ENCODE data around the gene CDS2. TPM values are rescaled to one million over a fixed set of nuclear protein-coding genes. Genes with fewer than 3 reads are reported as not detected.
"Not testable (repeated sequence)": the region's sequence is repeated elsewhere in the genome, so short reads cannot be mapped to it uniquely, and the experiment has no call there.

CDS2 gene
- total RNA-seq, result 24.5 TPM

DNA sequence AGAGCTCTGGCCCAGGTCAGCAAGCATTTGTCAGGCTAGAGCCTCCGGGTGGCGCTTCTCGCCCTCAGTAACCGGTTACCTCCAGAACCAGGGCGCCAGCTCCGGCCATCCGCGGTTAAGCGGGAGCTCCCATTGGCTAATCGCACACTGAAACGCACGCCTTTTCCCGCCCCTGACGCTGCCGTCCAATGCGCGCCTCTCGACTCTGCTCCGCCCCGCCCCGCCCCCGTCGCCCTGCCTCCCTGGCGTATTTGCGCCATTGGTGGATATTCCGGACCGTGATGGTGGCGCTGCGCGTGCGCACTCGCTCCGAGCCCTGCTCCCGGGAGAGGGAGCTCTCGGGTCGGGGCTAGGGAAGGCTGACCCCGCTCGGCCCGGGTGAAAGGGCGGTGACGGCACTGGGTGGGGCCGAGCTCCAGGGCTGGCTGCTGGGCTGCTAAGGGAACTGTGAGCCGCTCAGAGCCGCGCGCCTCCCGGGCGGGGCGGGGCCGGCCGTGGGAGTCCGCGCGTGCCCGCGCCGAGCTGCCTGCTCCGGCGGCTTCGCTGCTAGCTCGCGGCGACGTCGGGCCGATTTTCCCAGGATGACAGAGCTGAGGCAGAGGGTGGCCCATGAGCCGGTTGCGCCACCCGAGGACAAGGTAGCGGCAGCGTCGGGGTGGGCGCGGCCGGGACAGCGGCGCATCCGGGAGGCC lies at the start of gene CDS2:
TSS of gene CDS2 (plus strand) at position 497 of the 692 bp plus-strand sequence. CDS start at position 582, 85 bp downstream.
- peak; percentile 98 for ATAC-seq

DNA sequence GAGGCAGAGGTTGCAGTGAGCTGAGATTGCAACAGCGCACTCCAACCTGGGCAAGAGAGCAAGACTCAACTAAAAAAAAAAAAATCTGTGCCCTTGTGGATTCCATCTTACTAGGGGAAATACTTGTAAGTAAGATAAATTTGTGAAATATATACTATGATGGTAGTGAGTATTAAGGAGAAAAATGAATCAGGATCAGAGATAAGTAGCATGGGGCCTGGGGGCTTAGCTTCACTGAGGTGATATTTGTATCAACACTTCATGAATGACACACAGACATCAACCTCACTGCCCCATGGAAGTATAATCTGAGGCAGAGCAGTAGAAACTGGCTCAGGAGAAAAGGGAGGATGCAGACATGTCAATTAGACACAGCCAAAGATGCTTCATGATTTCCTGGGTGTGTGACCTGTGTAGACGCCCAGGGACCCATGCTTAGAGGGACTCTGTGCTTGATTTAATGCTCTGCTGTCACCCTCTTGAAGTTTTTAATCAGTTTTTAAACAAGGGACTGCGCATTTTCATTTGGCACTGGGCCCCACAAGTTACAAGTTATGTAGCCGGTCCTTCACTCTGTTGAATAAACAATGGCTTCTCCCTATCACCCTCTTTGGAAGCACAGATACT lies 48.9 kb upstream of the CDS2 start:
- no peak for ATAC-seq

DNA sequence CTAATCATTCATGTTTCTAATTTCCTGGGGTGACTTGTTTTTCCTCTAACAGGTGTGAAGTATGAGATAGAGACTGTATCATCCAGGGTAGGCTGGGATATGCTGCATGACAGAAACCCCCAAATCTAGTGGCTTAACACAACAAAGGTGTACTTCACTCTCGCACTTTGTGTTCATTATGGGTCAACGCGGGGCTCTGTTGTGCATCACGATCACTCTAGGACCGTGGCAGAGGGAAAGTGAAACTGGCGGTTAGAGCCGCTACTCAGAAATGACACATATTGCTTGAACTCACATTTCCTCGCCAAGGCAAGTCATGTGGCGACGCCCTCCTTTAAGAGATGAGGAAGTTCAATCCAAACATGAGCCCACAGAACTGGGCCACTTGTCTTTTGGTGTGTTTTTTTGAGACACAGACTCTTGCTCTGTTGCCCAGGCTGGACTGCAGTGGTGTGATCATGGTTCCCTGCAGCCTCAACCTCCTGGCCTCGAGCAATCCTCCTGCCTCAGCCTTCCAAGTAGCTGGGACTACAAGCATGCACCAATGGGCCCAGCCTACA lies 48.3 kb upstream of the CDS2 start:
- peak; percentile 88 for ATAC-seq

DNA sequence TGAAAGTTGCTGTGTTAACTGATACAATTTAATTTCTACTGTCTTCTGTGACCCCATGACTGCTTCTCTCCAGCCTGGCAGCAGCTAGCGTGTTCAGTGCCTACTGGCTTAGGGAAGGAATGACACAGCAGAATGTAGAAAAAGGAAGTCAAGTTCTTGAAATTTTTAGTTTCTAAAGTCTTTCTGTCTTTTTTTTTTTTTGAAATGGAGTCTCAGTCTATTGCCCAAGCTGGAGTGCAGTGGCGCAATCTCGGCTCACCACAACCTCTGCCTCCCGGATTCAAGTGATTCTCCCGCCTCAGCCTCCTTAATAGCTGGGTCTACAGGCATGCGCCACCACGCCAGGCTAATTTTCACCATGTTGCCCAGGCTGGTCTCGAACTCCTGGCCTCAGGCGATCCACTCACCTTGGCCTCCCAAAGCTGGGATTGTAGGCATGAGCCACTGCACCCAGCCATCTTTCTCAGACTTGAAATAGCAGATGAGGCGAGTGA lies 46.4 kb upstream of the CDS2 start:
- no peak for ATAC-seq

DNA sequence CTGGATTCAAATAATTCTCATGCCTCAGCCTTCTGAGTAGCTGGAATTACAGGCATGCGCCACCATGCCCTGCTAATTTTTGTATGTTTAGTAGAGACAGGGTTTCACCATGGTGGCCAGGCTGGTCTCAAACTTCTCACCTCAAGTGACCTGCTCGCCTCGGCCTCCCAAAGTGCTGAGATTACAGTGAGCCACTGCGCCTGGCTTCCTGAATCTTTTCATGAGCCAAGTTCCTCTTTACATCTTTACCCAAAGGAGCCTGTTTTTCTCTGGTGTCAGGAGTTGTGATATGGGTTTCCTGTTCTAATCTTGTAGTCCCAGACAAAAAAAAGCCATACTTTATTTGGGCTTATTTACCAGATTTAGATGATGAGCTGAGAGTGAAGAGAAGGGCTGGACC lies 41.4 kb upstream of the CDS2 start:
- ATAC-seq, result no peak

DNA sequence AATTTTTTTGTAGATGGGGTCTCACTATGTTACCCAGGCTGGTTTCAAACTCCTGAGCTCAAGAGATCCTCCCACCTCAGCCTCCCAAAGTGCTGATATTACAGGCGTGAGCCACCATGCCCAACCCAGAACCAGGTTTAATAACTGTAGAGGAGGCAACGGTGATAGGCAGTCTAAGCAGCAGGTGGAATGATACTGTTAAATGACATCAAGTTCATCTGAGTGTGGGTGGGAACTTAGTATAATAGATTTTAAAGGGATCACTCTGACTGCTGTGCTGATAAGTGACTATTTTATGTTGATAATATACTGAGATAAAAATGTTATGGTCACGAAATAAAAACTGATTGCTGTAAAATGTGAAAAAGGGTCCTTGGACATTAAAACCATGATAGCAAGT lies 38.1 kb upstream of the CDS2 start:
- ATAC-seq, result no peak

DNA sequence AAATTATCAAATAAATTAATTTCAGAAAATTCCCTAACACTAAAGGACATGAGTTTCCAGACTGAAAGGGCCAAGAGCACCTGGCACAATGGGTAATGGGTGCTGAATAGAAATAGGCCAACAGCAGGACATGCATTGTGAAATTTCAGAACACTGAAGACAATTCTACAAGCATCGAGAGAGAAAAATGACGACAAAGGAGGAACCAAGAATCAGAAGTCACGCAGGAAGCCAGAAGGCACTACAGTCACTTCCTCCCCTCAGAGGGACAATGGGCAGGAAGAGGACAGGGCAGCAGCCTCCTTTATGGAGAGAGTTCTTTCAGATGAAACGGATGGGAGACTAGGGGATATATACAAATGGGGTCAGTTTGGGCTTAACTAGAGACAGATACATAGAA lies 36.6 kb upstream of the CDS2 start:
- ATAC-seq, result peak; percentile 33

DNA sequence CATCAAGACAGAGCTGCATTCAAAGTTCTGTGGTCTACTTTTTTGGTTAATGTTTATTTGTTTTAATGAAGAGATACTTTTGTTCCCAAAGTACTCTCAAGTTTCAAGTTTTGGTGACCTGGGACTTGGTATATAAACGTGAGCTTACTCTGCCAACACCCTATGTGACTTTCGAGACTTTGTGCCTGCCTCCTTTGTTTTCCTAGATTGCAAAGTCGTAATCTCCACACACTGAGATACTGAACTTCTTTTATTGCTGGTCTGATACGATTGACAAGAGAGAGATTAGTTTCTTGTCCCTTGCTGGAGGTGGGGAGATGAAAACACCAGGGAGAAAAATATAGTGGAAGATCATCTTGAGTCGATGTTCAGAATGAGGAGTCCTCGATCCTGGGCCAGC lies 34.9 kb upstream of the CDS2 start:
- no peak for ATAC-seq

DNA sequence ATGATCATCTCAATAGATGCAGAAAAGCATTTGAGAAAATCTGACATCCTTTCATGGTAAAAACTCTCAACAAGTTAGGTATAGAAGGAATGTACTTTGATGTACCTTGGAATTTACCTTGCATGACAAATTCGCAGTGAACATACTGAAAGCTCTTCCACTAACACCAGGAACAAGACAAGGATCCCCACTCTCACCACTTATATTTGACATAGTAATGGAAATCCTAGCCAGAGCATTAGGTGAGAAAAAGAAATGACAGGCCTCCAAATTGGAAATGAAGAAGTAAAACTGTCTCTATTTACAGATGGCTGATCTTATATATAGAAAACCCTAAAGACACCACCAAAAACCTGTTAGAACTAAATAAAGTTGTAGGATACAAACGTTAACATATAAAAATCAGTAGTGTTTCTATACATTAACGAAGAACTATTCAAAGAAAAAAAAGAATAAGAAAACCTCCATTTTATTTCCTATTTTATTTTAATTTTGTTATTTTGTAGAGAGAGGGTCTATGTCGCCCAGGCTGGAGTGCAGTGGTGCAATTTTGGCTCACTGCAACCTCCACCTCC lies 34.0 kb upstream of the CDS2 start:
- no peak for ATAC-seq

DNA sequence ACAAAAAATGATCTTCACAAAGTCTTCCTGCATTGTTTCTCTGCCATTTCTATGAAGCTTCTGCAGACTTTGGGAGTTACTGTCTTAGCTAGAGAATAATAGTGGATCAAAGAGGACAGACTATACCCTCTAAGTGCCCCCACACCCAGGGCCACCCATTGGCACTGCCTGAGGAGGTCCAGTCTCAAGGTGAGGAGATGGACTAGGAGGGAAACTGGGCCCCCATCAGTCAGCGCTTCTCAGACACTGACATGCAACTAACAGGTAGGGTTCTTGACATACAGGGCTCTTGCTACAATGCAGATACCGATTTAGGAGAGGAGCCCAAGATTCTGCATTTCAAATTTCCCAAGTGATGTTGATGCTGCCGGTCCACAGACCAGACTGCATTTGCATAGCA lies 31.4 kb upstream of the CDS2 start:
- no peak for ATAC-seq

DNA sequence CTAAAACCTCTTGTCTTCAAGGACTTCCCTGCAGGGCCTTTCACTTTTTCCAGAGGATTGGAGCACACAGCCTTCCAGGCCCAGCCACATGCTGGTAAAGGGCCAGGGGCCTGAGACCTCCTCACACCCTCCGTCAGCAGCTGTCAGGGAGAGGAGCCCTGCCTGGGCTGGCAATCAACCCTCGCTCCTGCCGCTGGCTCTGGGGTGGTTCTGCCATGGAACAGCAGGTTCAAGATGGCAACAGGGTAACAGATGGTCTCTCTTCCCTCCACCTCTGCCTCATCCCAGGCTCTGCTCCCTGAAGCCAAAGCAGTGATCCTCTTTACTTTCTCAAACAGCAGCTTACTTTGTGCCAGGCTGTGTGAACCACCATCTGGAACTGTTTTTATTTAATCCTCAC lies 30.9 kb upstream of the CDS2 start:
- ATAC-seq, result no peak

DNA sequence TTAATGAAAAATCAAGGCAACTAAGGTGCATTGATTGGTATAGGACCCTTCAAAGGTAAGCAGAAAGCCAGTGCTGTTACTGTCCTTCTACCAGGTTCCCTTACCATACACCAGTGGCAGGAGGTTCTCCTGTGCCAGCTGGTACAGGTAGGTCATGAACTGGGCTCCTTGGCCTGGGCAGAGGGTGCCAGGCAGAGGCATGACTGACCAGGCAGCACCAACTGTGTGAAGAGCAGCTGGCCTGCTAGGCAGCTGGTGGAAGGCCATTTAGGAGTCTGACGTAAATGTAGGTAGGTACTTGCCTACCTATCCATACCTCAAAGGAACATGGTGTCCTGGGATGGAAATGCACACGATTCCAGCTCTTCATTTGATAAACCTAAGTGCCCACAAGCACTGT lies 30.3 kb upstream of the CDS2 start:
- no peak for ATAC-seq

DNA sequence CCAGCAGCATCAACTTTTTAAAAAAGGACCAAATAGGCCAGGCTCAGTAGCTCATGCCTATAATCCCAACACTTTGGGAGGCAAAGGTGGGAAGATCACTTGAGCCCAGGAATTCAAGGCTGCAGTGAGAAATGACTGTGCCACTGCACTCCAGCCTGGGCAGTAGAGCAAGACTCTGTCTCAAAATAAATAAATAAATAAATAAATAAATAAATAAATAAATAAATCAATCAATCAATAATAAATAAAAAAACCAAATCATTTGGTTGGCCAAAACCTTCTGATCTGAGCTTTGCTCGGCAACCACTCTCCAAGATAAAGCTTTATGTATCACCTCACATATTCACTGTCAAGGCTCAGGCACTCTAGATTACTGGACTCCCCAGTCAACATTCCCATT lies 27.8 kb upstream of the CDS2 start:
- ATAC-seq, result not testable (repeated sequence)

DNA sequence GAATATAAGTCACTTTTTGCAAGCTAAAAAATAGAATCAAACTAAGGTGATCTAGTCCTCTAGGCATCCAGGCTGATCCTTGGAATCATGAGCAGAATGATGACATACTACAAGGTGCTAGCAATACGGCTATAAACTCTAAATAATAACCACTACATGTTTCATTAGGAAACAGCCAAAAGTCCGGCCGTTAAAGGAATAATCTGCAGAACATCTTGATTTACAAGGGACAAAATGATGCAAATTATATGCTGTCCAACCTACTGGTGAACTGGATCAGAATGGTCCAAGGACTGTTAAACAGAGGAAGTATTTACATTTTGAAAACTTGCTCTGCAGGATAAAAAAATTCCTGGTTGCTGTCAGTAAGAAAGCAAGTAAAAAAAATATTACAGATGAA lies 26.9 kb upstream of the CDS2 start:
- not testable (repeated sequence) for ATAC-seq

DNA sequence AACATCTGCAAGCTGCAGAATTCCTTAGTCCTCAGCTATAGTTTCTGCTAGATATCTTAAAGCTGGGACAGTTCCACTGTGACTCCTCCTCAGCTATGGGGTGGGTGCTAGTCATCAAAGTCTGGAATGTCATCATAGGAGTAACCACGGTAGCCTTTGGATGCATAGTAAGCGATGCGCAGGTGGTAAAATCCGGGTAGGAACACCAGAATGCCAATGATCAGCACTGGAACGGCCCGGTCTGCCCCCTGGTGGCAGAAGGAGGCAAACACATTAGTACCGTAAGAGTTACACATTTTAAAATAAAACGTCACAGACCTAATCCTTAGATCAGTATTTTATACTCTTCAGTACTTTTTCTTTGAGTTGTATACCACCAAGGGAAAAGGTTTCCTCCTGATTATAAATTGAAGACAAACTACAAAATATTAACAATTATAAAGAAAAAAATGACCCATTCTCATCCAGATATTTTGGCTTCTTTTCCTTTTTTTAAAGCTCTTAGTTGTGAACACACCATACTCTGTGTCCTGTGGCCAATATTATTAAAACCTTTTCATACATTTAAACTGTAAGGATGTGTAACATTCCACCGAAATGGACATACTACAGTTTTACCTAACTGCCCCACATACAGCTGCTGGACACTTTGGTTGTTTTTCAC lies 26.0 kb upstream of the CDS2 start:
- peak; percentile 88 for ATAC-seq

DNA sequence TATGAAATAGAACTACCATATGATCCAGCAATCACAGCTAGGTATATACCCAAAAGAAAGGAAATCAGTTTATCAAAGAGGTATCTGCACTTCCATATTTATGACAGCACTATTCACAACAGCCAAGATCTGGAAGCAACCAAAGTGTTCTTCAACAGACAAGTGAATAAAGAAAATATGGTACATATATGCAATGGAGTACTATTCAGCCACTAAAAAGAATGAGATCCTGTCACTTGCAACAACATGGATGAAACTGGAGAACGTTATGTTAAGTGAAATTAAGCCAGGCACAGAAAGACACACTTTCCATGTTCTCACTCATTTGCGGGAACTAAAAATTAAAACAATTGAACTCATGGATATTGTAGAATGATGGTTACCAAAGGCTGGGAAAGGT lies 22.3 kb upstream of the CDS2 start:
- no peak for ATAC-seq

DNA sequence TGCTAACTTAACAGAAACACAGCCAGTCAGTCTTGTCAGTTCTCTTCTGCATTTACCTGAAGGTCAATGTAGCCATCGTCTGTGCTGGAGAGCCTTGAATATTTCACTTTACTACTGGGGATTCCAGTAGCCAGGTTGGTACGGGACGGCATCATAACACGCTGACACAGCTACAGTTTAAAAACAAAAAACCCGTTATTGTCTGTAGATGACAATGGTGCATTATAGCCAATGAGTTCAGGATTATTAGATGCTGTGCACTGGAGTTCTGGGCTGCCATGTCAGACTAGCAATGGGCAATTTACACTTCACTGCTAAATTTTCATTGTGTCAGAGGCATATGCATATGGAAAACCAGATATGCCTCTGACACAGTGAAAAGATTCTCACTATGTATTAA lies 17.5 kb upstream of the CDS2 start:
- ATAC-seq, result no peak

DNA sequence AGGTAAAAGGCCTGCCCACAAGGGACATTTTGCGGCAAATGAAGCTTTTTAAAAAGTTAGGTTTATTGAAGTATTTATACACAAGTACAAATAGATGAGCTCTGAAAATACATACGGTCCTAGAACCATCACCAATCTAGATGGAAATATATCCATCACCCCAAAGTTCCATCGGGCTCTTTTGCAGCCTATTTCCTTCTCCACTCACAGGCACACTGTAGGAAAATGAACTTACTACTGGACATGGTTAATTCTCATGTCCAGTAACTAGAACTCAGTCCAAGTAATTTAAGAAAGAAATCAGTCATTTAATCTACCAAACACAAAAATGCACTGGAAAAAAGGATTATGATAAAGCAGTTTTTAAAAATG lies 13.2 kb upstream of the CDS2 start:
- no peak for ATAC-seq

DNA sequence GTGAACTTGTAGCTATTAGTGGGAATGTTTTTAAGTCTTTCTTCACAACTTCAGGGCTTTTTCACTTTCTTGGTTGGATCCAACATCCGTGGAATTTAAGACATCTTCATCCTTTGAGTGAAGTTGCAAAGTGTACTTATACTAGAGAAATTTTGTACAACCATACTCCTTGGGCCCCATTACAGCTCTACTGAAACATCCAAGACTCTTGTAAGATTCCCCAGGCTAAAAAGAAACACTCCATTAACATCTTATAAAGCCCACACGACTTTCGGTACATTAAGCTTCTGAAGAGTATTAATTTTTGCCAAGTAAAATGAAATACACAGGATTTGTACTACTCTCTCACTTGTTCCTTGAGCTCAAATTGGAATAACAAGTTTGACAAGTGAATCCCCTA lies 12.4 kb upstream of the CDS2 start:
- ATAC-seq, result no peak

DNA sequence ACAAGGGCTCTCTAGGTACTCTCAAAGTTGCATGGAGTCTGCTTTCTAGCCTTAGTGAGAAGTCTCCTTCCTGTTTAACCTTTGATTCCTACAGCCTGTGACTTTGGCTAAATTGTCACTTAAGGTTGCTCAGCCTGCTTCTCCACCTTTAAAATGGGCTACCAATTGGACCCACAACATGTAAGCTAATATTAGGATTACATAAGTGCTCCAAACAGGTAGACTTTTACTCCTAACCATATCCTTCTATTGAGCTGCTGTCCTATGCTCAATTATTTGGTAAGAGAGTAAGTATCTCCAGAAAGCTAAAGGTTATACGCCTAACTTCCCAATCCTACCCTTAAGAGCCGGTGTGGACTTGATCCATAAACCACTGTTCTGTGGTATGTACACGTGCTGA lies 9.9 kb upstream of the CDS2 start:
- ATAC-seq, result no peak

DNA sequence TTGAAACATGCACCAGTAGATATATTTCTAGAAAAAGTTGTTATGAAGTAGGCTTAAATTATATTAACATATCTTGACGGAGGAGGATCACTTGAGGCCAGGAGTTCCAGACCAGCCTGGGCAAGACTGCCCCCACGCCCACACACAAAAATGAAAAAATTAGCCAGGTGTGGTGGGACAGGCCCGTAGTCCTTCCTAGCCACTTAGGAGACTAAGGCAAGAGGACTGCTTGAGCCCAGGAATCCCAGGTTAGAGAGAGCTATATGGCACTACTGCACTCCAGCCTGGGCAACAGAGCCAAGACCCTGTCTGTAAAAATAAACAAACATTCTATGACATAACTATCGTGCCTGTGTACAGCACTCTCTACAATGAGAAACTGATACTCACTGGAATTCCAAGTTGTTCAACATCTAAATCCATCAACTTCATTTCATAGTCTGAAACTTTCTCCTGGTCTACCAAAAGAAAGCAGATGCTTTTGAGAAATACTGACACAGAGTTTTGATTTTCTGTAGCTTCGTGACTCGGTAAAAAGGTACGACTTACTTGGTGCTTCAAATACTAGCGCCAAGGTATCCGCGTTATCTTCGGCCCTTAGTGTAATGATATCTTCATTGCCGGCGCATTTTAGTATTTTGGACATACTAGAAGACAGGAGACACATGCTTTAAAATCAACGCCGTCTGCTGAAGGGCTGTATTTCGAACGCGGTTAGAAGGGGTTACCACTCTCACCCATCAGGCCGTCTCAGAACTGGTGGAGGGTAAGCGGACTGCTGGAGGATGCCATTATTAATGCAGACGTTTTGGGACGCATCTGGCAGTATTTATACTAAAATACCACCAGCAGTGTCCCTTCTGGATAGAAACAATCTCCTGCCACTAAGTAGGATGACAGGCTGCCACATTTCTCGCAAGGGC lies 8.3 kb upstream of the CDS2 start:
- no peak for ATAC-seq

DNA sequence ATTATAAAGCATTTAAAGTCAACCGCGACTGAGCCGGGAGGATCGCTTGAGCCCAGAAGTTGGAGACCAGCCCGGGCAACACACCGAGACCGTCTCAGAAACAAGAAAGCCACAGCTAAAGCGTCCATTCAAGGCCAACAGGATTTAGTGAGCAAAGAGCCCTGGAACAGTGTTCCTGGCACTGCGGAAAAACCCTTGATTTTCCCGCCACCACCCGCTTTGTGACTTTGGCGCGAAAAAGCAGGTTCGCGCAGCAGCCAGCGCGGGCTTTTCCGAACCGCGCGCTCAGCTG lies 7.7 kb upstream of the CDS2 start:
- ATAC-seq, result no peak
